CD4-positive, alpha-beta T cell treated with Interleukin-4 for 1 hour (primary cell): ENCODE data around the gene SHISA7.
A peak's percentile ranks its signal among the peaks of the same experiment; 100 is the strongest.

Experiments
- DNase-seq, 2 donors: peaks; one replicate each; pipeline ENCODE4 v3.0.0-alpha.2; 2020 to 2022

SHISA7 gene

DNA sequence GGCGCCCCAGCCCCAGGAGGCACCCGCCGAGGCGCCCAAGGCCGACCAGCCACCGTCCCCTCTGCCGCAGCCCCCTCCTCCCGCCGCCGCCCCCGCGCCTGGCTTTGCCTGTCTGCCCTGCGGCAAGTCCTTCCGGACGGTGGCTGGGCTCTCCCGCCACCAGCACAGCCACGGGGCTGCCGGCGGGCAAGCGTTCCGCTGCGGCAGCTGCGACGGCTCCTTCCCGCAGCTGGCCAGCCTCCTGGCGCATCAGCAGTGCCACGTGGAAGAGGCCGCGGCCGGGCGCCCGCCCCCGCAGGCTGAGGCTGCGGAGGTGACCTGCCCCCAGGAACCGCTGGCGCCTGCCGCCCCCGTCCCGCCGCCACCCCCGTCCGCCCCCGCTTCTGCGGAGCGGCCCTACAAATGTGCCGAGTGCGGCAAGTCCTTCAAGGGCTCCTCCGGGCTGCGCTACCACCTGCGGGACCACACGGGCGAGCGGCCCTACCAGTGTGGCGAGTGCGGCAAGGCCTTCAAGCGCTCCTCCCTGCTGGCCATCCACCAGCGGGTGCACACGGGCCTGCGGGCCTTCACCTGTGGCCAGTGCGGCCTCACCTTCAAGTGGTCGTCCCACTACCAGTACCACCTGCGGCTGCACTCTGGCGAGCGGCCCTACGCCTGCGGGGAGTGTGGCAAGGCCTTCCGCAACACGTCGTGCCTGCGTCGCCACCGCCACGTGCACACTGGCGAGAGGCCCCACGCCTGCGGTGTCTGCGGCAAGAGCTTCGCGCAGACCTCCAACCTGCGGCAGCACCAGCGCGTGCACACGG is 39.3 kb upstream of the SHISA7 start:
- no peak for DNase-seq

DNA sequence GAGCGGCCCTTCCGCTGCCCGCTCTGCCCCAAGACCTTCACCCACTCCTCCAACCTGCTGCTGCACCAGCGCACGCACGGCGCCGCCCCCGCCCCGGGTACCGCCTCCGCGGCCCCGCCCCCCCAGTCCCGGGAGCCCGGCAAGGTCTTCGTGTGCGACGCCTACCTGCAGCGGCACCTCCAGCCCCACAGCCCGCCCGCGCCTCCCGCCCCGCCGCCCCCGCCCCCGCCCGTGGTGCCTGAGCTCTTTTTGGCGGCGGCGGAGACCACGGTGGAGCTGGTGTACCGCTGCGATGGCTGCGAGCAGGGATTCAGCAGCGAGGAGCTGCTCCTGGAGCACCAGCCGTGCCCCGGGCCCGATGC is 38.7 kb upstream of the SHISA7 start:
- no peak for DNase-seq

DNA sequence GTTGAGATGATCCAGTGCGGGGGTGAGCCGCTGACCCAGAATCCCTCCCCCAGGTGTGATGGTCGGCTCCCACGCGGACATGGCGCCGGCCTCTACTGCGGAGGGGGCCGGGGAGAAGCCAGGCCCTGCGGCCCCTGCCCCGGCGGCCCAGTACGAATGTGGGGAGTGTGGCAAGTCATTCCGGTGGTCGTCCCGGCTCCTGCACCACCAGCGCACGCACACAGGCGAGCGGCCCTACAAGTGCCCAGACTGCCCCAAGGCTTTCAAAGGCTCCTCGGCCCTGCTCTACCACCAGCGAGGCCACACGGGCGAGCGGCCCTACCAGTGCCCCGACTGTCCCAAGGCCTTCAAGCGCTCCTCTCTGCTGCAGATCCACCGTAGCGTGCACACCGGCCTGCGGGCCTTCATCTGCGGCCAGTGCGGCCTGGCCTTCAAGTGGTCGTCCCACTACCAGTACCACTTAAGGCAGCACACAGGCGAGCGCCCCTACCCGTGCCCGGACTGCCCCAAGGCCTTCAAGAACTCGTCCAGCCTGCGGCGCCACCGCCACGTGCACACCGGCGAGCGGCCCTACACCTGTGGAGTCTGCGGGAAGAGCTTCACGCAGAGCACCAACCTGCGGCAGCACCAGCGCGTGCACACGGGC is 38.2 kb upstream of the SHISA7 start:
- no peak for DNase-seq

DNA sequence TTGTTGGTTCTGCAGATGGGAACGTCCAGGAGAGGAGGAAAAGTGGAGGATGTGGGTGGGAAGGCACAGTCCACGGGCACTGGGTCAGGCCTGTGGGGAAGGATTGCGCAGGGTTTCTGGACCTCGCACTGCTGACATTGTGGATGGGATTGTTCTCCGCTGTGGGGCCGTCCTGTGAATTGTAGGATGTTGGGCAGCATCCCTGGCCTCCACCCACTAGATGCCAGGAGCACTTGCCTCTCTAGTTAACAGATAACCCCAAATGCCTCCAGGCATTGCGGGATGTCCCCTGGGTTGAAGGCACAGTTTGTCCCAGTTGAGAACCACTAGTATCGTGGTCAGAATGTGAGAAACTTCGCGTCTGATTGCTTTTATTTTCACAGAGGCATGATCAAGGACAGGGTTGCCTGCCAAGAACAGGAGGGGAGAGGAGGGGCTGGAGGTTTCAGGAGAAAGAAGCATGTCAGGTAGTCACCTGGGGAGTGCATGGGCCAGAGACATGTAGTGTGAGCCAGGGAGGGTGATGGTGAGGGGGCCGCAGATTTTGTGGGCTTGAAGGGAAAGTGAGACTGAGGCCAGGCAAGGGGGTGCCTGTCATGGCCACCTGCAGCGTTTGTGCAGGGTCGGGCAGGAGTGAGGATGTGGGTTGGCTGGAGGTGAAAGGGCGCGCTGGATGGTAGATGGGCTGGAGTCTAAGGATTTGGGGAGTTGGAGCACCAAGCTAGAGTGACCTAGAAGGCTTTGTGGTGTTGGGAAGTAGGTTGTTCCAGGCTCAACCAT is 36.5 kb upstream of the SHISA7 start:
- DNase-seq = no peak

DNA sequence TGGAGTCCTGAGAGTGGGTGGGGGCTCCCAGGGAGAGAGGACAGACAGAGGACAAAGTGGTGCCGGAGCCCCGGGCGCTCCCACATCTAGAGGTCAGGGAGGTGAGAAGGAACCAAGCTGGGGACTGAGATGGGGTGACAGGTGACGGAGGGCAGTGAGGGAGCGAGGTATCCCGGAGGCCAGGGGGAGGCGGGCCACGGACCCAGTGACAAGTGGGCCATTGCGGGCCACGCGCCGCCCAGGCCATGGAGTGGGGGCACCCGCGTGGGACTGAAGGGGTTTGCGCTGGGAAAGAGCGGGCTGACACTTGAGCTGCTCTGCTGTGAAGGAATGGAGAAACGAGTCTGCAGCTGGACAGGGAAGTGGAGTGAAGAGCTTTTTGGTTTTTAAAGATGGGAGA is 35.9 kb upstream of the SHISA7 start:
- no peak for DNase-seq

DNA sequence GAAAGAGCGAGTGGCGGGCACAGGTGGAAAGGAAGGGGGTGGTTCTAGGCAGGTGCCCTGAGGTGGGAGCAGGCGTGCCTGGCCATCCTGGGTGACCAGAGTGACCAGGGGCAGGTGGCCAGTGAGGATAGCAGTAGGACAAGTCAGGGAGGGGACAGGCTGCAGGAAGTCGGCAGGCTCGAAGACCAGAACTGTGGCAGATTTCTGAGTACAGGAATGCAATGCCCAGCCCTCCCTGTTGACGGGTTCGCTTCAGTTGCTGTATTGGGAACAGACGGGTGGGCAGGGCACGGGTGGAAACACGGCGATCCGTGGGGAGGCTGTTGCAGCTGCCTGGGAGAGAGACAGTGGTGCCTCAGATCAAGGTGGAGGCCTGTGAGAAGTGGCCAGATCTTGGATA is 35.3 kb upstream of the SHISA7 start:
- no peak for DNase-seq

DNA sequence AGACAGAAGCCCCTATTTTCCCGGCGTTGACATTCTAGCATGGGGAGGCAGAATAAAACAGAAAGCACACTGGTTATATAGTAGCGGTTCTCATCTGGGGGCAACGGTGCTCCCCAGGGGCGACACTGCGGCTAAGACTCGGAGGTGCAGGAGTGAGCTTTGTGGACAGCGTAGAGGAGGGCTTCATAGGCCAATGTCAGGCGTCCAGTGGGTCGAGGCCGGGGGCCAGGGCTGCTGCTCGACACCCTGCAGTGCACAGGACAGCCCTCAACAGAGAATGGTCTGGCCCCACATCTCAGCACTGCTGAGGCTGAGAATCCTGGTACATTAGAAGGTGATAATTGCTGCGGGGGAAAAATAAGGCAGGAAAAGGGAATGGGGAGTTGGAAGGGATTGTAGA is 34.8 kb upstream of the SHISA7 start:
- DNase-seq = no peak

DNA sequence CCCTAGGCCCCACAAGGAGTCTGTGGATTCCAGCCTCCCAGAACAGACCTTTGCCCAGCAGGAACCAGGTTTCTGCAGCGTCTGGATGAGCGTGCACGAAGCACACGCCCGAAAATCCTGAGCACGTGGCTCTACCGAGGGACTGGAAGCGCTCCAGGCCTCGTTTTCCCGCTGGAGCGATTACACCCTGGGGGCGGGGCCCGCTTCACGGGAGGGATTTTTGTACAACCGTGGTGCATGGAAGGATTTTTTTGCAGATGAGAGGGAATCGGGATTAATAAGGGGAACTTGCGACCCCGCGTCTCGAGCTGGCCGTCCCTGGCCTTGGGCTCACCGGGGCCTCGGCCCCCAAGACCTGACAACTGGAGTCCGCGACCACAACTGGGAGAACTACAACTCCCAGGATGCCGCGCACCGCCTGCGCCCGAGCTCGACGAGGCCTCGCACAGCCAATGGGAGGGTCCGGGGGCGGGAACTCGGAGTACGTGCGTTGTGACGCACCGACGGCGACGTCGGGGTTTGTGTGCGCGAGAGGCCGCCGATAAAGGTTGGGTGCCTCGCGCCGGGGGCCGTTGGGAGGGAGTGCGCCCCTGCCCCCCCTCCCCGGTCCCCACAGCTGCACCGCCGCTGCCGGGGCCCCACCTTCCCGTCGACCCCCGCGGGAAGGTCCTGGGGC is 33.1 kb upstream of the SHISA7 start, which contains the start of gene ZNF628:
Gene ZNF628, plus strand, starts transcription at position 518 of the 676 bp plus-strand sequence. CDS start 3,294 bp downstream, outside the sequence.
- DNase-seq = peak; percentile 98

DNA sequence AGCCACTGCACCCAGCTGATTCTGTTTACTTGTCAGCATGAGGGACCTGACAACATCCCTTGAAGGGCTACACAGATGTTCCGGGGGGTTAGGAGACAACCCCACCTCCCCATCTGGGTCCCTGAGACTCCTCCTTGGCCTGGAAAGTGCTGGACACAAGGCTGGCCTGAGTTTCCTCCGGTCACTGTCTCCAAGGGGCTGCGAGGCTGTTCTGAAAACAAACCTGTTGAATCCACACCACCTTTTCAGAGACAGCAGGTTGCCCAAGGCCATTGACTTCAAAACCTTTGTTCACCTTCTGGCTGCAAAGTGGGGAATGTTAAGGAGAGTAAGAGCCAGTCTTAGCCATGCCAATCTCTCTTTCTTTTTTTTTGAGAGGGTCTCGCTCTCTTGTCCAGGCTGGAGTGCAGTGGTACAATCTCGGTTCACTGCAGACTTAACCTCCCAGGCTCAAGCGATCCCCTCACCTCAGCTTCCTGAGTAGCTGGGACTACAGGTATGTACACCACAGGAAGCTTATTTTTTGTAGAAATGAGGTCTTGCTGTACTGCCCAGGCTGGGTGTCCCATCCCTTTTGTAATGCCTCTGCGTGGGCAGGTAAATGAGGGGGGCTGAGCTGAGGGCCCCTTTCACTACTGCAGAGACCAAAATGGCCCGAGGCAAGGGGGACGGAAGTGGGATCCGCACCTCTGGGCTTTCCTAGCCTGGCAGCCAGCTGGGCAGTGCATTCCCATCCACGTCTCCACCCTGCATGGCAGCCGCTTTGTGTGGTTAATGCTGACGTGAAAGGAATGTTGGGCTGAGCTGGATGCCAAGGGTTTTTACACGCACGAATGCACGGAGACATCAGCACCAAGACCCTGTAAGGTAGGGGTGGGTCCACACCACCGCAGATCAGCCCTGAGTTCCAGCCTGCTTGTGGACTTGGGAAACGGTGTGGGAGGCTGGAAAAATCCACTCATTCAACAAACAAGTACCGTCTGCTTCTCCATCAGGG is 31.5 kb upstream of the SHISA7 start:
- no peak for DNase-seq

DNA sequence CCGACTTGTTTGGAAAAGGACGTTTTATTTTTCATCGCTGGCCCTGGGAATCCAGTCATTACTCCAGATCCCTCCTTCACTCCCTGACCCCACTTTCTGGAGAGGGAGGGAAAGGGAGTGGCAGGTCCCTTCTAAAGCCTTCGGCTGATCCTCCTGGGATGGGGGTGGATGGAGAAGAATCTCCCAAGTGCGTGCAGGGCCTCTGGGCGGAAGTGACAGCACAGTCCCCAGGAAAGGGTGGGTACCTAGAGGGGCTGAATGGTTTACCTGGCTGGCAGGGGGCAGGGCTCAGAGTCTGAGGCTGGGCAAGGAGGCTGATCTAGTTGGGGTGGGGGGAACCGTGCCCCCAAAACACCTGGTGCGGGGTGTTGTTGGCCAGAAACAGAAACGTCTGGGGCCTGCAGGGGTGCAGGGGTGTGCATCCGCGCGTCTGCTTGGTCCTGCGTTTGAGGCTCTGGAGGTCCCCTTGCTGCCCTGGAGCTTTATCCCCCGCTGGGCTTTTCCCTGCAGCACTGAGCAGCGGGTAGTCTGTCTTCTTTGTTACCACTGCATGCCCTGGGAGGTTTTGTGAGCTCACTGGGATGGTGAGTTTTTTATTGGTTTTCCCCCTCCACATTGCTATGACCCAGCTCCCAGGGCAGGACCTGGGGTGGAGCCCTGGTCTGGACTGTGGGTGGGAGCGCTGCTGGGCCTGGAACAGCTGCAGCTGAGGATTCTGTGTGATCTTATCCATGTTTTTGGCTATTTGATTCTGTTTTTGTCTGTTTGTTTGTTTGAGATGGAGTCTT is 30.3 kb upstream of the SHISA7 start:
- DNase-seq = no peak

DNA sequence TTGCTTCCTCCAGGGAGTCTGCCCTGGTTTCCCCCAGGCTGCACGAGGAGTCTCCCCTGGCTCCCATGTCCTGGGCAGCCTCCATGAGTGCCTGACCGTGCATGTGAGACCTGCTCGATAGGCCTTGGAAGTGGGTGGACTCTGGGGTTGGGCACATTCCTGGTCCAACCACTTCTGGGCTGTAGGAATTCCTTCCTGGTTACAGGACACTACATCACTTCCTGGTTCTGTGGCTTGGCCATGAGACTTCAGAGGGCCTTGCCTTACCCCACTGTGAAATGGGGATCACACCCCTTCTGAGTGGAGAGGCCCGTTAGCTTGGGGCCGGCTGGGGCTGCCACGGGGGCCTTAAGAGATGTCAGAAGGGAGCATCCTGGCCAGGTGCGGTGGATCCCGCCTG is 29.4 kb upstream of the SHISA7 start:
- no peak for DNase-seq

DNA sequence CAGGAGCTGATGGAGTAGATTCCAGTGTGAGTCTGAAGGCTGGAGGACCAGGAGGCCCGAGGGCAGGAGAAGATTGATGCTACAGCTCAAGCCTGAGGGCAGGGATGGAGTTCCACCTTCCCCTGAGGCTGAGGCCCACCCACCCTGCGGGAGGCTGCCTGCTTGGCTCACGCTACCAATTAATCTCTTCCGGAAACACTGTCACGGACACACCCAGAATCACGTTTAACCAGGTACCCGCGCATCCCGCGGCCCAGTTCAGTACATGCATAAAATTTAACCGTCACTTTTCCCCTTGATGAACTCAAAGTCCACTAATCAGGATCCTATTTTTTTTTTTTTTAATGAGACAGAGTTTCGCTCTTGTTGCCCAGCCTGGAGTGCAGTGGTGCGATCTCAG is 28.2 kb upstream of the SHISA7 start:
- no peak for DNase-seq

DNA sequence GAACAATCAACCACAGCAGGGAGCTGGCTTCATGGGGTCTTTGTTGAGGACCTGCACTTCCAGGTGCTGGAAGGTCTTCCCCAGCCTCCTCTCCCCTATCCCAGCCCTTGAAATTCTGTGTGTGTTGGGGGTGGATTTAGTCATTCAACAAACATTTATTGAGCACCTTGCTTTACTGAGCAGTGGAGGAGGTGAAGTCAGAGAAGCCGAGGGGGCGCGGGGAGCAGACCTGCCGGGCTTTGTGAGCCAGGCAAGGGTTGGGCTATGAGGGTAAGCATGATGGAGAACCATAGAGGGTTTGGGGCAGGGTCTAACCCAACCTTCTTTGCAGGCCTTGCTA is 24.9 kb upstream of the SHISA7 start:
- no peak for DNase-seq

DNA sequence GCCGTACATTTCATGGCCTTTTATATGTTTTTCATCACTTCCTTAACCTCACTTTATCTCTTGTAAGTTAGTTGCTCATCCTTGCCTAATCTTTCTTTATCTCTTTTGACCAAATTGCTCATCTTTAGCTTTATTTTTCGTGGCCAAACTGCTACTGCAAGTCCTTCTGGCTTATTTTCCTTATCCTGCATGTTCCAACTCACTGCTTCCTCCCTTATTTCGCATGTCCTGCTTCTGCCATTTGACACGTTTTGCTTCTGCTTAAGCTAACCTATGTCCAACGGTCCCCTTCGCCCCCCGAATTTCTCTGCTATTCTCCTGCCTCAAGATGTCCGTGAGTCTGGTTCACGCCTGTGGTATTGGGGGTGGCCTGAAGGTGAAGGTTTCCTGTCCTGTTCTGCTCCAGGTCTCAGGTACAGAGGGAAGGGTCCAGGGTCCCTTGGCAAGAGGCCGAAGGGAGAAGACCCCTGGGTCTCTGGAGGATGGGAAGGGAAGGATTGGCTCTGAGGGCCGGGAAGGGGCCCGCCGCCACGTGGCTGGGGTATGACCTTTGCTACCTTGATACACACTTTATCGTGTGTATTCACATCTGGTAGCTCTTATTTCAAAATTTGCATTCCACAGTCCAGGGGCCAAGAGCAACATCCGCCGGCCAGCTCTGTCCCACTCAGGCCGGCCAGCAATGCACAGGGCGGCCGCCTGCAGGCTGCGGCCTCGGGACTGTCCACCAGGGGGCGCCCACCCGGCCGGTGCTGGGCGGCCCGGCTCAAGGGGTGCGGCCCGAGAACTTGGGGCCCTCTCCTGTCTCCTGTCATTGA is 24.3 kb upstream of the SHISA7 start:
- peak; percentile 58 to 59 for DNase-seq

DNA sequence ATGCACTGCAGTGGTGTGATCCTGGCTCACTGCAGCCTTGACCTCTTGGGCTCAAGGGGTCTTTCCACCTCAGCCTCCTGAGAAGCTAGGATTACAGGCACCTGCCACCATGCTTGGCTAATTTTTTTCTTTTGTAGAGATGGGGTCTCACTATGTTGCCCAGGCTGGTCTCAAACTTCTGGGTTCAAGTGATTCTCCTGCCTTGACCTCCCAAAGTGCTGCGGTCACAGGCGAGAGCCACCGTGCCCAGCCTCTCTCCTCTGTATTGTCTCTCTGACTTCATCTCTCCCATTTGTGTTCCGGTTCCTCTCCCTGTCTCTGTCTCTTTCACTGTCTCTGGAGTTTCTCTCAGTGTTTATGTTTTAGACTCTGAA is 23.1 kb upstream of the SHISA7 start:
- DNase-seq = no peak

DNA sequence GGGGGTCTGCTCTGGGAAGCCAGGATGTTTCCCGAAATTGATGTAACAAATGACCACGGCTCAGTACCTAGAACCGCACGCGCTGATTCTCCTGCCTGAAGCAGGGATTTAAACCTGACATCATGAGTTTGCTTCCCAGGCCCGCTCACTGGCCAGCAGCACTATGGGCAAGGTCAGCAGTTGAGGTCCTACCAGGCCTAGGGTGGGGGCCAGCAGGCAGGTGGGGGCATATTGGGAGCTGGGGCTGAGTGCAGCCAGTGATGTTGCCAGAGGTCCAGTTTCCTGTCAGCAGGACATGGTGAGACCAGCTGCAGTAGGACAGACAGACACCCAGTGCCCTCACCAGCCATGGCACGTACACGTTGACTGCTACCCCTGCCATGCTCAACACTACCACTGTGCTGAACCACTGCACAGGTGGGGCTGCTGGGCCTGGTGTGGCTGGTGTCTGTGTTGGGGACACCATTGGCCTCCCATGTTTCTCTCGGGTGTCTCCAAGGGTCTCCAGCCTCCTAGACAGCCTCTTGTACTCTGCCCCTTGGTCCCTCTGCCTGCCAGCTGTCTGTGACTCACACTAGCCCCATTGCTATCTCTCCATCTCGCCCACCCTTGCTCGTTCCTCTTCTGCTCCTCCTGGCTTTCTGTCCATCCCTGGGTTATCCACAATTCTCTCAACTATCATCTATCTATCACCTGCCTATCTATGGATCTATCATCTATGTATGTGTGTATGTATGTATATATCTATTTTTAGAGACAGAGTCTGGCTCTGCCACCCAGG is 22.6 kb upstream of the SHISA7 start:
- DNase-seq = no peak

DNA sequence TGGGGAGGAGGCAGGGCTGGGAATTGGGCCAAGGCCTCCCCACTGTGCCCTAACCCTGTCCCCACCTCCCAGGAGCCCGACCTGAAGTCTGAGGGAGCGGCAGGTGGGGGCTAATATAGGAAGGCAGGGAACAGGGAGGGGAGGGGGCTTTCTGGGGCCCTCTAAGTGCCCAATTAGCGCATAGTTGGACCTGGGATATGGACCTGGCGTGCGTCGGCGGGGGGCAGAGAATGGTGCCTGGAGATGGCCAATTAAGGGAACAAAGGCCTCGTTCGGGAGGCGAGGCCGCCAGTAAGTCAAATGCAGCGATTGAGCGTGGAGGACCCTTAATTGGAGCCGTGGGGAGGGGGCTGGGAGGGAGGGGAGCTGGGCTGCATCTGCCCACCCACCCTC is 21.6 kb upstream of the SHISA7 start, which contains the start of gene C19orf85:
Gene C19orf85, minus strand, starts transcription at position 90 of the 393 bp plus-strand sequence. CDS start 197 bp downstream, outside the sequence.
- DNase-seq = no peak

DNA sequence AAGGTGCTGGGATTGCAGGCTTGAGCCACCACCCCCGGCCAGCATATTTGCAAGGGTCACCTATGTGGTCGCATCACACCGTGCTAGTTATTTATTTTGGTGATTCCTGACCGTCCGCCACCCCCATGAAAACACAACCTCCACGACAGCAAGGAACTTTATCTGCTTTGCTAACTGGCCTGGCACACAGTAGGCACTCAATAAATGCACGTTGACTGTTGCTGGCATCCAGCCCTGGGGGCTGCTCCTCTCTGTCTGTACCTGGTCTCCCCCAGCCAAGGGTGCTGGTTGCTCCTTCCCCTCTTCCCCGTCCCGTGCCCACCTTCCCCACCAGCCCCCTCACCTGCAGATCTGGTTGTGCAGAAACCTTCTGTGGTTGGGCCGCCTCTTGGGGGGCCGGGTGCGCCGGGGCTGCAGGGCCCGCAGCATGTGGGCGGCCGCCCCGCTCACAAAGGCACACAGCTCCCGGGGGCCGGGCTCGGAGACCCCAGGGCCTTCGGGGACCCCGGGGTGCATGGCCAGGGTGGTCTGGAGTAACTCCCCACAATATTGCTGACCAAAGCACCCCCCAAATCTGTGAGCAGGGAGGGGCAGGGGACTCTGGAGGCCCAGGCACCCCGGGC is 21.1 kb upstream of the SHISA7 start:
- no peak for DNase-seq

DNA sequence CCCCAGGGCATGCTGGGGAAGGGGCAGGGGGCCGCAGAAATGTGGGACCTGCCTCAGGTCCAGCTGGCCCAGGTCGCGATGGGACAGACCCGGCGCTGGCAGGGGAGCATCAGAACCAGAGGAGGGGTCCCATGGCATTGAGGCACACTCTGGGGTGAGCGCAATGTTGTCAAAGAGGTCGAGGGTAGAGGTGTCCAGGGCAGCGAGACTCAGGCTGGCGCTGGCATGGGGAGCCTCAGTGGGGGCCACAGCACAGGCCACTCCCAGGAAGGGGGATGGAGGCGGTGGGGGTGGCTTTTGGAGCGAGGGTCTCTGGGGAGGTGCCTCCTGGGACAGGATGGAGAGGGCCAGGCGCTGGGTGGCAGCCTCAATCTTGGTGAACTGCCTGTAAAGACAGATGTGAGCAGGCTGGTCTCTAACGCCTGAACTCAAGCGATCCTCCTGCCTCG is 20.5 kb upstream of the SHISA7 start:
- no peak for DNase-seq
